ENCODE results near the gene CUX1.
A peak's percentile ranks its signal among the peaks of the same experiment; 100 is the strongest.

The CUX1 gene

DNA sequence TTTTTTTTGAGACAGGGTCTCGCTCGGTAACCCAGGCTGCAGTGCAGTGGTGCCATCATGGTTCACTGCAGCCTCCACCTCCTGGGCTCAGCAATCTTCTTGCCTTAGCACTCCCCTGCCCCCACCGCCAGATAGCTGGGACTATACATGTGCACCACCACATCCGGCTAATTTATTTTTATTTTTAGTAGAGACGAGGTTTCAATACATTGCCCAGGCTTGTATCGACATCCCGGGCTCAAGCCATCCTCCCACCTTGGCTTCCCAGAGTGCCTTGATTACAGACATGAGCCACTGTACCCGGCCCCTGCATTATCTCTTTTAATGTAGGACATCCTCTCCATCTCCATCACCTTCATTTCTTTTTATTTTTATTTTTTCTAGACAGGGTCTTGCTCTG lies 213.3 kb downstream of the CUX1 start:
- H3K36me3 ChIP-seq (ENCODE audit: insufficient read depth, low read length): peaks cover 22% of the 10 kb centered on the region
- no peak overlapping the region for H3K9ac ChIP-seq (ENCODE audit: low read depth, low read length)
- H3K4me2 ChIP-seq (ENCODE audit: insufficient read depth, low read length): no peak overlapping the region
- DNase-seq (peak; percentile 64), ATAC-seq (ENCODE audit: insufficient read depth, low read depth) (no peak)
- H3K27me3 ChIP-seq (ENCODE audit: insufficient read depth, low read length, poor library complexity): no peaks in the 10 kb centered on the region
- H3K4me1 ChIP-seq (ENCODE audit: insufficient read depth, low read length): peaks cover 48% of the 10 kb centered on the region
- no peak overlapping the region for H3K4me3 ChIP-seq (ENCODE audit: low read depth in 1 of 2, low read length in 2 of 2)
- no peaks in the 10 kb centered on the region for H3K9me3 ChIP-seq (ENCODE audit: insufficient read depth, low read length, severe bottlenecking)
- H4K20me1 ChIP-seq (ENCODE audit: insufficient read depth, low read length): no peaks in the 10 kb centered on the region
- H2AFZ ChIP-seq (ENCODE audit: low read depth, low read length): no peak overlapping the region
- H3K27ac ChIP-seq (ENCODE audit: low read length): peak overlapping the region; percentile 100
- peaks cover 48% of the 10 kb centered on the region for H3K79me2 ChIP-seq (ENCODE audit: insufficient read depth, low read length)
- no peak for TF ChIP-seq EZH2 (IDR thresholded peaks at IDR 0.05; ENCODE audit: borderline replicate concordance, low read depth, low read length, severe bottlenecking)
- TF ChIP-seq CTCF (IDR thresholded peaks at IDR 0.05; ENCODE audit: borderline replicate concordance, extremely low read depth, low read length, poor library complexity, severe bottlenecking): no peak

- peaks cover 35% of the 10 kb centered on the region; the same call in 1 of the 2 replicates for H3K79me2 ChIP-seq (ENCODE audit: insufficient read depth, low read length)
- no peaks in the 10 kb centered on the region for H4K20me1 ChIP-seq (ENCODE audit: insufficient read depth, low read length)
- H3K4me1 ChIP-seq (ENCODE audit: insufficient read depth, low read length): no peaks in the 10 kb centered on the region
- no peak for DNase-seq
- peak overlapping the region; percentile 45; the same call in 1 of the 2 replicates for H3K27ac ChIP-seq (ENCODE audit: low read length)
- no peak for TF ChIP-seq EZH2 (IDR thresholded peaks at IDR 0.05; ENCODE audit: borderline replicate concordance, low read depth, low read length, severe bottlenecking)
- no peak for TF ChIP-seq CTCF (IDR thresholded peaks at IDR 0.05; ENCODE audit: borderline replicate concordance, extremely low read depth, low read length, poor library complexity, severe bottlenecking)
- ATAC-seq (ENCODE audit: insufficient read depth, low read depth): no peak
- H3K36me3 ChIP-seq (ENCODE audit: insufficient read depth, low read length): peaks cover 9% of the 10 kb centered on the region; the same call in 1 of the 2 replicates
- H2AFZ ChIP-seq (ENCODE audit: low read depth, low read length): no peak overlapping the region
- H3K27me3 ChIP-seq (ENCODE audit: insufficient read depth, low read length, poor library complexity): no peaks in the 10 kb centered on the region
- no peaks in the 10 kb centered on the region for H3K9me3 ChIP-seq (ENCODE audit: insufficient read depth, low read length, severe bottlenecking)
- no peak overlapping the region for H3K4me3 ChIP-seq (ENCODE audit: low read depth in 1 of 2, low read length in 2 of 2)
- no peak overlapping the region for H3K4me2 ChIP-seq (ENCODE audit: insufficient read depth, low read length)
- no peak overlapping the region for H3K9ac ChIP-seq (ENCODE audit: low read depth, low read length)
Measured at GRCh38 chr7:102036958-102037357, 219.5 kb downstream of the CUX1 start.

DNA sequence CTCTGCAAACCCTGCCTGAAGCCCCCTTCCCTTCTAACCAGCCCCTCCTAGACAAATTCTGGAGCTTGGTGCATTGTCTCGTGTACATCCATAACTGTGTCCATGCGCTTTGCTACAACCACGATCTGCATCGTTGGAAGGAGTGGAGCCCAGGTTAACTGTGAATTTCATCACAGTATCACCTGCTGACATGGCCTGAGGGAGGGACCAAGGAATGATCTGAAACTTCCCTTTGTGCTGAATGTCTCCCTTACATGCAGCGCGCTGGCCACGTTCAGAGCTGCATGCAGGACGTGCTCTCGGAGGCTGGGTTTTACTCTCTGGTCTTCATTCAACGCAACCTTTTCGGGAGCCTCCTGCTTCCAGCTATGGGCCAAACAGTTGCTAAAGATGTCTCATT lies 222.3 kb downstream of the CUX1 start:
- H3K27ac ChIP-seq (ENCODE audit: low read length): peak overlapping the region; percentile 3; the same call in 1 of the 2 replicates
- ATAC-seq (ENCODE audit: insufficient read depth, low read depth) (no peak), DNase-seq (no peak)
- H3K4me3 ChIP-seq (ENCODE audit: low read depth in 1 of 2, low read length in 2 of 2): no peak overlapping the region
- H3K9ac ChIP-seq (ENCODE audit: low read depth, low read length): no peak overlapping the region
- TF ChIP-seq CTCF (IDR thresholded peaks at IDR 0.05; ENCODE audit: borderline replicate concordance, extremely low read depth, low read length, poor library complexity, severe bottlenecking): no peak
- no peak for TF ChIP-seq EZH2 (IDR thresholded peaks at IDR 0.05; ENCODE audit: borderline replicate concordance, low read depth, low read length, severe bottlenecking)
- H3K4me1 ChIP-seq (ENCODE audit: insufficient read depth, low read length): peaks cover 5% of the 10 kb centered on the region
- peaks cover 5% of the 10 kb centered on the region; the same call in 1 of the 2 replicates for H3K36me3 ChIP-seq (ENCODE audit: insufficient read depth, low read length)
- peaks cover 35% of the 10 kb centered on the region for H3K79me2 ChIP-seq (ENCODE audit: insufficient read depth, low read length)
- H4K20me1 ChIP-seq (ENCODE audit: insufficient read depth, low read length): peaks cover 3% of the 10 kb centered on the region; the same call in 1 of the 2 replicates
- no peaks in the 10 kb centered on the region for H3K27me3 ChIP-seq (ENCODE audit: insufficient read depth, low read length, poor library complexity)
- H3K9me3 ChIP-seq (ENCODE audit: insufficient read depth, low read length, severe bottlenecking): no peaks in the 10 kb centered on the region
- no peak overlapping the region for H3K4me2 ChIP-seq (ENCODE audit: insufficient read depth, low read length)
- H2AFZ ChIP-seq (ENCODE audit: low read depth, low read length): no peak overlapping the region
